ENCODE results near the gene PRPSAP1. TPM values are rescaled to one million over a fixed set of nuclear protein-coding genes. Genes with fewer than 3 reads are reported as not detected.
A peak's percentile ranks its signal among the peaks of the same experiment; 100 is the strongest.
"Not testable (repeated sequence)": the region's sequence is repeated elsewhere in the genome, so short reads cannot be mapped to it uniquely, and the experiment has no call there.

The PRPSAP1 gene
- total RNA-seq, 1 donor from 2014 or later = 45.2 TPM

DNA sequence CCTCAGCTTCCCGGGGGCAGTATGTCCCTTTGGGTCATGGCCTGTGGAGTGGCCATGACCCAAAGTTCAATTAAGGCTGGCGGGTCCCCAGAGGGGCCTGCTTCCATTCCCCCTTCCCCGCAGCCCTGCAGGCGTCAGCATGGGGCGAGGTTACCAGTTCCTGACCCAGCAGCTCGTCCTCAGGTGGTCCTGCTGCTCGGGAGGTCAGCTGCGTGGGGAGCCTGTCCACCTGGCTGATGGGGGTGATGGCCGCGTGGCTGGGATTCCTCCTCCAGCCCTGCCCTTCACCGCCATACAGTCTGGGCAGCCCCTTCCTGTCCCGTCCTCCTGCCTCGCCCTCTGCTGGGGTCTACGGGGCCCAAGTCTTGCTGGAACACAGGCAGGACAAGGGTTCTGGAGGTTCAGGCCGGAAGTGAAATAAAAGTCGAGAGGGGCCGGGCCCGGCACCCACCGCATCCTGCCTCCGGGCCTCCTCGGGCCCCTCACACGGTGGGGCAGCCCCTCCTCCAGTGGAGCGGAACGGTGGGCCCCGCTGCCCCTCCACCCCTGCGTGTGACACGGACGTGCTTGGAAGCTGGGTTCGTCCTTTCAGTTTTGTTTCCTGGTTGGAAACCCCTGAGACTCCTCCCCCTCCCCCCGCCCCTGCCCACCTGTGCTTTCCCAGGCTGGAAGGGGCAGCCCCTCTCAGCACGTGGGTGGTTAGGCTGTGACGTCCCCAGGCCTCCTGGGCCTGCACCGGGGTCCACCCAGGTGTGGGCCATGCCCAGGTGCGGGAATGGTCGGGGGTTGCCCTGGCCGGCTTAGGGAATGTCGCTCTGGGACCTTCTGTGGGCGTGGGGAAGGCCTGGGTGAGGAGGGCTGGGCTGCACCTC is 81.8 kb downstream of the PRPSAP1 start:
- DNase-seq = peak; percentile 92
- intact Hi-C loops (cut with micrococcal nuclease) = loop anchor here (1.0 to 5.0 kb wide), 4 partner anchors 8 to 200 kb away; partner anchors contain the start of genes GALR2 and SRP68
- H3K27me3 Mint-ChIP-seq = no peaks in the 10 kb centered on the region
- no peaks in the 10 kb centered on the region for H3K9me3 Mint-ChIP-seq
- H3K36me3 Mint-ChIP-seq (ENCODE audit: low read depth) = peaks cover 37% of the 10 kb centered on the region
- H3K4me3 Mint-ChIP-seq = peak overlapping the region; percentile 83
- H3K27ac Mint-ChIP-seq = peak overlapping the region; percentile 96
- H3K4me1 Mint-ChIP-seq = peaks cover 51% of the 10 kb centered on the region

- Mint-ChIP-seq H3K4me3 (peak overlapping the region; percentile 83), H3K9me3 (no peaks in the 10 kb centered on the region), H3K36me3 (ENCODE audit: low read depth) (peaks cover 44% of the 10 kb centered on the region), H3K27me3 (no peaks in the 10 kb centered on the region), H3K27ac (peak overlapping the region; percentile 96), H3K4me1 (peaks cover 48% of the 10 kb centered on the region)
- peak; percentile 76 for DNase-seq
- intact Hi-C loops (cut with micrococcal nuclease) = loop anchor here (5.0 kb wide), 1 partner anchor 199 kb away; the partner anchor contains the start of genes GALR2 and SRP68
These were observed 82.7 kb downstream of the PRPSAP1 start for GRCh38 chr17:76270770-76271668.

GRCh38 chr17:76270127-76270592 is 83.6 kb downstream of the PRPSAP1 start:
- H3K36me3 Mint-ChIP-seq (ENCODE audit: low read depth) = peaks cover 47% of the 10 kb centered on the region
- no peaks in the 10 kb centered on the region for H3K9me3 Mint-ChIP-seq
- peak overlapping the region; percentile 99 for H3K27ac Mint-ChIP-seq
- no peaks in the 10 kb centered on the region for H3K27me3 Mint-ChIP-seq
- intact Hi-C loops (cut with micrococcal nuclease) = loop anchor here (5.0 kb wide), 1 partner anchor 198 kb away; the partner anchor contains the start of genes GALR2 and SRP68
- H3K4me3 Mint-ChIP-seq = peak overlapping the region; percentile 94
- peak; percentile 70 for DNase-seq
- H3K4me1 Mint-ChIP-seq = peaks cover 48% of the 10 kb centered on the region

GRCh38 chr17:76268991-76269981 is 84.4 kb downstream of the PRPSAP1 start:
- Mint-ChIP-seq H3K4me1 (peaks cover 51% of the 10 kb centered on the region), H3K27ac (peak overlapping the region; percentile 99), H3K27me3 (no peaks in the 10 kb centered on the region), H3K4me3 (peak overlapping the region; percentile 94), H3K9me3 (no peaks in the 10 kb centered on the region), H3K36me3 (ENCODE audit: low read depth) (peaks cover 47% of the 10 kb centered on the region)
- intact Hi-C loops (cut with micrococcal nuclease) = loop anchor here (1.0 to 10.0 kb wide), 3 partner anchors 77 to 484 kb away; partner anchors contain the start of genes MFSD11, SRSF2 and UNK
- DNase-seq = peak; percentile 75

- Mint-ChIP-seq H3K4me3 (peak overlapping the region; percentile 94), H3K36me3 (ENCODE audit: low read depth) (peaks cover 47% of the 10 kb centered on the region), H3K9me3 (no peaks in the 10 kb centered on the region), H3K4me1 (peaks cover 55% of the 10 kb centered on the region), H3K27me3 (no peaks in the 10 kb centered on the region), H3K27ac (peak overlapping the region; percentile 99)
- DNase-seq = peak; percentile 92
- intact Hi-C loops (cut with micrococcal nuclease) = loop anchor here (1.0 to 10.0 kb wide), 3 partner anchors 76 to 483 kb away; partner anchors contain the start of genes MFSD11, SRSF2 and UNK
These were observed 85.5 kb downstream of the PRPSAP1 start for GRCh38 chr17:76268015-76268749.

- peak overlapping the region; percentile 99 for H3K27ac Mint-ChIP-seq
- intact Hi-C loops (cut with micrococcal nuclease) = loop anchor here (1.0 to 10.0 kb wide), 3 partner anchors 75 to 483 kb away; partner anchors contain the start of genes MFSD11, SRSF2 and UNK
- H3K27me3 Mint-ChIP-seq, H3K9me3 Mint-ChIP-seq: not testable (repeated sequence)
- peak; percentile 79 for DNase-seq
- H3K4me1 Mint-ChIP-seq = peaks cover 55% of the 10 kb centered on the region
- peak overlapping the region; percentile 94 for H3K4me3 Mint-ChIP-seq
- H3K36me3 Mint-ChIP-seq (ENCODE audit: low read depth) = peaks cover 47% of the 10 kb centered on the region
These were observed 86.1 kb downstream of the PRPSAP1 start for GRCh38 chr17:76267581-76268001.

DNA sequence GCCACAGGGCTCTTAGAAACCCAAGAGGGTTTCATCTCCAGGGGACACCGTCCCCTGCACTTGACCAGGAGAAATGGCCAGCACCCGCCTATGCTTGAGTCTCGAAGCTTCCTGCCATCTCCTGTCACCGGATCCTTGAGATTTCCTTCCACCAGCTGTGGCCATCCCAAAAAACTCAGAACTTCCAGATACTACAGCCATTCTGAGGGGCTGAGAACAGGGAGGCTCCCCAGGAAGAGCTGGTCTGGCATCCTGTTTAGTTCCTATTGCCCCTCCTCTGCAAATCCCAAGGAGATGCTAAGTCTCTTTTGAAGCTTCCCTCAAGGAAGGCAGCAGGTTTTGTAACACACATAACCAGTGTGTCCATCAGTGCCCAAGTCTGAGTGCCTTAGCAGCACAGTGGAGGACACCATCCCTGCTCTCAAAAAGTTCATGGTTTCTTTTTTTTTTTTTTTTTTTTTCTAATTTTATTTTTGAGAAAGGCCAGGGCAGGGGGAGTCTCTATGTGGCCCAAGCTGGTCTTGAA is 86.6 kb downstream of the PRPSAP1 start:
- Mint-ChIP-seq H3K36me3 (ENCODE audit: low read depth) (peaks cover 47% of the 10 kb centered on the region), H3K27me3 (no peaks in the 10 kb centered on the region), H3K27ac (peak overlapping the region; percentile 99), H3K4me1 (peaks cover 57% of the 10 kb centered on the region), H3K9me3 (no peaks in the 10 kb centered on the region), H3K4me3 (peak overlapping the region; percentile 94)
- peak; percentile 76 for DNase-seq
- intact Hi-C loops (cut with micrococcal nuclease) = loop anchor here (5.0 to 10.0 kb wide), 2 partner anchors 470 to 482 kb away; partner anchors contain the start of genes MFSD11, SRSF2 and UNK

- Mint-ChIP-seq H3K27me3 (no peaks in the 10 kb centered on the region), H3K9me3 (no peaks in the 10 kb centered on the region), H3K36me3 (ENCODE audit: low read depth) (peaks cover 45% of the 10 kb centered on the region), H3K4me3 (peak overlapping the region; percentile 94), H3K27ac (peak overlapping the region; percentile 95), H3K4me1 (peaks cover 61% of the 10 kb centered on the region)
- peak; percentile 82 for DNase-seq
- intact Hi-C loops (cut with micrococcal nuclease) = loop anchor here (5.0 to 10.0 kb wide), 2 partner anchors 471 to 482 kb away; partner anchors contain the start of genes MFSD11, SRSF2 and UNK
These were observed 87.3 kb downstream of the PRPSAP1 start for GRCh38 chr17:76266244-76266938.

- peaks cover 39% of the 10 kb centered on the region for H3K36me3 Mint-ChIP-seq (ENCODE audit: low read depth)
- H3K27ac Mint-ChIP-seq = peak overlapping the region; percentile 95
- H3K9me3 Mint-ChIP-seq = no peaks in the 10 kb centered on the region
- peaks cover 58% of the 10 kb centered on the region for H3K4me1 Mint-ChIP-seq
- DNase-seq = peak; percentile 90
- H3K27me3 Mint-ChIP-seq = no peaks in the 10 kb centered on the region
- H3K4me3 Mint-ChIP-seq = peak overlapping the region; percentile 94
- intact Hi-C loops (cut with micrococcal nuclease) = loop anchor here (5.0 to 10.0 kb wide), 2 partner anchors 472 to 481 kb away; partner anchors contain the start of genes MFSD11, SRSF2 and UNK
These were observed 88.0 kb downstream of the PRPSAP1 start for GRCh38 chr17:76265624-76266243.

- intact Hi-C loops (cut with micrococcal nuclease) = loop anchor here (1.0 to 10.0 kb wide), 6 partner anchors 7 to 480 kb away; partner anchors contain the start of genes MFSD11, RNF157, SRSF2 and UNK
- Mint-ChIP-seq H3K4me1 (peaks cover 56% of the 10 kb centered on the region), H3K9me3 (no peaks in the 10 kb centered on the region), H3K27me3 (no peaks in the 10 kb centered on the region), H3K4me3 (peak within 1 kb of the TSS; percentile 94), H3K36me3 (ENCODE audit: low read depth) (peaks cover 36% of the 10 kb centered on the region), H3K27ac (peak within 1 kb of the TSS; percentile 95)
- peak; percentile 100 for DNase-seq
These were observed 88.7 kb downstream of the PRPSAP1 start, which contains the start of gene UBALD2 for GRCh38 chr17:76264755-76265623. UBALD2 (plus strand) TSS chr17:76265348; CDS start chr17:76265506, 158 bp downstream.

All from activated CD4-positive, alpha-beta T cell treated with anti-CD3 and anti-CD28 coated beads, Interleukin-2, amount 10 ng/mL, durations not matched to agents 24 days and 14 days (primary cell).